ACC112 (cell line): ENCODE data around the gene MAN1B1.

Experiments
- H2AFZ ChIP-seq: fragments of 200-600 bp; sonication (generic); one replicate; pipeline ENCODE4 v1.6.0; 2017; ENCODE audit warnings: antibody characterized with exemption, low read length; ENCODE audit not compliant: unreplicated experiment
- H3K27ac ChIP-seq: fragments of 200-600 bp; sonication (generic); 2 replicates; pipeline ENCODE4 v1.5.1; 2014; ENCODE audit warnings: low read depth, mild to moderate bottlenecking, antibody characterized with exemption, low read length, moderate library complexity
- H3K27me3 ChIP-seq: fragments of 200-600 bp; sonication (generic); 2 replicates; pipeline ENCODE4 v1.6.1; 2014; ENCODE audit warnings: mild to moderate bottlenecking, antibody characterized with exemption, low read length, moderate library complexity, mixed read lengths; ENCODE audit not compliant: insufficient read depth
- H3K36me3 ChIP-seq: fragments of 200-600 bp; sonication (generic); 2 replicates; pipeline ENCODE4 v1.6.1; 2016; ENCODE audit warnings: mild to moderate bottlenecking, antibody characterized with exemption, low read length, moderate library complexity, mixed read lengths; ENCODE audit not compliant: insufficient read depth
- H3K4me1 ChIP-seq: fragments of 200-600 bp; sonication (generic); one replicate; pipeline ENCODE4 v1.6.1; 2016; ENCODE audit warnings: low read length, mixed read lengths; ENCODE audit not compliant: insufficient read depth, unreplicated experiment, control insufficient read depth
- H3K4me3 ChIP-seq: fragments of 200-600 bp; sonication (generic); 2 replicates; pipeline ENCODE4 v1.5.1; 2014; ENCODE audit warnings: mild to moderate bottlenecking, low read depth, low read length
- H3K79me2 ChIP-seq: fragments of 200-600 bp; sonication (generic); one replicate; pipeline ENCODE4 v1.6.0; 2016; ENCODE audit warnings: low read length; ENCODE audit not compliant: control insufficient read depth, unreplicated experiment, insufficient read depth

MAN1B1 gene

GRCh38 chr9:137150617-137151457 is 64.1 kb downstream of the MAN1B1 start:
- Histone ChIP-seq H3K4me1 (no peaks in the 10 kb centered on the region), H3K27me3 (peaks cover 4% of the 10 kb centered on the region; the same call in 1 of the 2 replicates), H3K79me2 (no peaks in the 10 kb centered on the region), H3K36me3 (no peaks in the 10 kb centered on the region), H3K27ac (no peak overlapping the region), H3K4me3 (no peak overlapping the region), H2AFZ (no peak overlapping the region)

- no peak overlapping the region for H2AFZ ChIP-seq
- H3K4me3 ChIP-seq = no peak overlapping the region
- no peaks in the 10 kb centered on the region for H3K36me3 ChIP-seq
- H3K27me3 ChIP-seq = peaks cover 19% of the 10 kb centered on the region; the same call in 1 of the 2 replicates
- no peak overlapping the region for H3K27ac ChIP-seq
- no peaks in the 10 kb centered on the region for H3K4me1 ChIP-seq
- H3K79me2 ChIP-seq = no peaks in the 10 kb centered on the region
Measured at GRCh38 chr9:137152844-137153405, 66.1 kb downstream of the MAN1B1 start.

GRCh38 chr9:137156567-137157375 is 70.0 kb downstream of the MAN1B1 start:
- Histone ChIP-seq H3K27me3 (peaks cover 48% of the 10 kb centered on the region), H2AFZ (no peak overlapping the region), H3K79me2 (no peaks in the 10 kb centered on the region), H3K4me3 (peak overlapping the region; percentile 61), H3K36me3 (no peaks in the 10 kb centered on the region), H3K4me1 (no peaks in the 10 kb centered on the region), H3K27ac (no peak overlapping the region)

- peaks cover 58% of the 10 kb centered on the region for H3K27me3 ChIP-seq
- H3K4me1 ChIP-seq = no peaks in the 10 kb centered on the region
- no peaks in the 10 kb centered on the region for H3K79me2 ChIP-seq
- no peak overlapping the region for H2AFZ ChIP-seq
- H3K4me3 ChIP-seq = no peak overlapping the region
- H3K36me3 ChIP-seq = no peaks in the 10 kb centered on the region
- no peak overlapping the region for H3K27ac ChIP-seq
Measured at GRCh38 chr9:137157618-137158415, 71.0 kb downstream of the MAN1B1 start.

- H3K4me3 ChIP-seq = no peak overlapping the region
- no peaks in the 10 kb centered on the region for H3K4me1 ChIP-seq
- H3K27ac ChIP-seq = no peak overlapping the region
- no peaks in the 10 kb centered on the region for H3K36me3 ChIP-seq
- H2AFZ ChIP-seq = no peak overlapping the region
- no peaks in the 10 kb centered on the region for H3K79me2 ChIP-seq
- H3K27me3 ChIP-seq = peaks cover 67% of the 10 kb centered on the region
Measured at GRCh38 chr9:137158625-137159024, 71.8 kb downstream of the MAN1B1 start.
